Measurements from ENCODE around the gene CCR2. TPM values are rescaled to one million over a fixed set of nuclear protein-coding genes. Genes with fewer than 3 reads are reported as not detected.
"Not testable (repeated sequence)": the region's sequence is repeated elsewhere in the genome, so short reads cannot be mapped to it uniquely, and the experiment has no call there.

CCR2 gene
- total RNA-seq, 1 donor from 2014 or later, result 4.1 TPM

- DNase-seq (ENCODE audit: low spot score), result peak; percentile 65
Observed at GRCh38 chr3:46378426-46378942, 24.6 kb downstream of the CCR2 start.

GRCh38 chr3:46380471-46381221 lies 26.7 kb downstream of the CCR2 start:
- DNase-seq (ENCODE audit: low spot score), result no peak

- DNase-seq (ENCODE audit: low spot score), result no peak
Observed at GRCh38 chr3:46381625-46382024, 27.7 kb downstream of the CCR2 start.

- no peak for DNase-seq (ENCODE audit: low spot score)
Observed at GRCh38 chr3:46383211-46383950, 29.5 kb downstream of the CCR2 start.

- DNase-seq (ENCODE audit: low spot score), result no peak
Observed at GRCh38 chr3:46383951-46384330, 30.0 kb downstream of the CCR2 start.

GRCh38 chr3:46386205-46386604 lies 32.3 kb downstream of the CCR2 start:
- no peak for DNase-seq (ENCODE audit: low spot score)

GRCh38 chr3:46388847-46389246 lies 34.9 kb downstream of the CCR2 start:
- not testable (repeated sequence) for DNase-seq (ENCODE audit: low spot score)

GRCh38 chr3:46389306-46389705 lies 35.4 kb downstream of the CCR2 start:
- DNase-seq (ENCODE audit: low spot score), result no peak

- not testable (repeated sequence) for DNase-seq (ENCODE audit: low spot score)
Observed at GRCh38 chr3:46391526-46391925, 37.6 kb downstream of the CCR2 start.

- no peak for DNase-seq (ENCODE audit: low spot score)
Observed at GRCh38 chr3:46393011-46393410, 39.1 kb downstream of the CCR2 start.

GRCh38 chr3:46393554-46394434 lies 39.9 kb downstream of the CCR2 start:
- DNase-seq (ENCODE audit: low spot score), result no peak

GRCh38 chr3:46395210-46395661 lies 41.3 kb downstream of the CCR2 start:
- DNase-seq (ENCODE audit: low spot score), result no peak

GRCh38 chr3:46395766-46396530 lies 42.0 kb downstream of the CCR2 start:
- DNase-seq (ENCODE audit: low spot score), result no peak

GRCh38 chr3:46397111-46397510 lies 43.2 kb downstream of the CCR2 start:
- no peak for DNase-seq (ENCODE audit: low spot score)

- DNase-seq (ENCODE audit: low spot score), result no peak
Observed at GRCh38 chr3:46398186-46398955, 44.5 kb downstream of the CCR2 start.

GRCh38 chr3:46399098-46399497 lies 45.2 kb downstream of the CCR2 start:
- DNase-seq (ENCODE audit: low spot score), result no peak

GRCh38 chr3:46399557-46399956 lies 45.6 kb downstream of the CCR2 start:
- DNase-seq (ENCODE audit: low spot score), result no peak

- DNase-seq (ENCODE audit: low spot score), result no peak
Observed at GRCh38 chr3:46400000-46400734, 46.3 kb downstream of the CCR2 start.

GRCh38 chr3:46400846-46401245 lies 46.9 kb downstream of the CCR2 start:
- no peak for DNase-seq (ENCODE audit: low spot score)

- DNase-seq (ENCODE audit: low spot score), result no peak
Observed at GRCh38 chr3:46401579-46401978, 47.7 kb downstream of the CCR2 start.

All from mucosa of gallbladder (tissue), 1 donor.